ENCODE results near the gene NBEAL1.

GRCh38 chr2:203071148-203071547, 56.5 kb downstream of the NBEAL1 start:
- TF ChIP-seq SIN3A (IDR thresholded peaks at IDR 0.05; ENCODE audit: borderline replicate concordance, insufficient read depth, low read length): no peak
- no peak for TF ChIP-seq POLR2AphosphoS5 (IDR thresholded peaks at IDR 0.05; ENCODE audit: low read depth, low read length)
- TF ChIP-seq REST (IDR thresholded peaks at IDR 0.05; ENCODE audit: insufficient read depth in 1 of 2, low read depth in 2 of 2, low read length in 2 of 2): no peak
- no peak for TF ChIP-seq TAF1 (IDR thresholded peaks at IDR 0.05; ENCODE audit: borderline replicate concordance, insufficient read depth, low read length)
